AG08395 (cell line): ENCODE data around the gene NTN1.

Experiments
- DNase-seq: peaks from one replicate; pipeline ENCODE4 v3.0.0; 2012; ENCODE audit warnings: mixed read lengths, low spot score

NTN1 gene

GRCh38 chr17:9218064-9218635, 196.8 kb downstream of the NTN1 start:
- no peak for DNase-seq

GRCh38 chr17:9218911-9219310, 197.6 kb downstream of the NTN1 start:
- DNase-seq = no peak

GRCh38 chr17:9219631-9220397, 198.5 kb downstream of the NTN1 start:
- DNase-seq = no peak

GRCh38 chr17:9220398-9221146, 199.3 kb downstream of the NTN1 start:
- DNase-seq = no peak

GRCh38 chr17:9221147-9221921, 200.0 kb downstream of the NTN1 start:
- DNase-seq = no peak

- DNase-seq = no peak
These were observed 200.5 kb downstream of the NTN1 start for GRCh38 chr17:9221922-9222180.

DNA sequence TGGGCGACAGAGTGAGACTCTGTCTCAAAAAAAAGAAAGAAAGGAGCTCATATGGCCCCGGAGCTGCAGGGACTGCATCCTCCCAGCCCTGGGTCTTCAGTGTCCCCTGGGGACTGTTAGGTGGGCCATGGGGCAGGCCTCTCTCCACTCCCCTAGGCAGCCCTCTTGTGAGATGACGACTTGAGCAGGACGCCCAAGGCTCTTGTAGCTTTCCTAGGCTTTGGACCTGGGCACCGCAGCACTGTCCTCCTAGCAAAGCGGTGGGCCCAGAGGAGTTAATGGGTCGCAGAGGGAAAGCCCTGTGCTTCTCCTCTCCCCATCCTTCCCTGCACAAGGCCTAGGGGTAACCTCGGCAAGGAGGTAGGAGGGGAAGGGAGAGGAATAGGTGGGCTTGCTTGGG, 202.2 kb downstream of the NTN1 start:
- no peak for DNase-seq

GRCh38 chr17:9224485-9224884, 203.2 kb downstream of the NTN1 start:
- DNase-seq = no peak

GRCh38 chr17:9225305-9226101, 204.2 kb downstream of the NTN1 start:
- no peak for DNase-seq

DNA sequence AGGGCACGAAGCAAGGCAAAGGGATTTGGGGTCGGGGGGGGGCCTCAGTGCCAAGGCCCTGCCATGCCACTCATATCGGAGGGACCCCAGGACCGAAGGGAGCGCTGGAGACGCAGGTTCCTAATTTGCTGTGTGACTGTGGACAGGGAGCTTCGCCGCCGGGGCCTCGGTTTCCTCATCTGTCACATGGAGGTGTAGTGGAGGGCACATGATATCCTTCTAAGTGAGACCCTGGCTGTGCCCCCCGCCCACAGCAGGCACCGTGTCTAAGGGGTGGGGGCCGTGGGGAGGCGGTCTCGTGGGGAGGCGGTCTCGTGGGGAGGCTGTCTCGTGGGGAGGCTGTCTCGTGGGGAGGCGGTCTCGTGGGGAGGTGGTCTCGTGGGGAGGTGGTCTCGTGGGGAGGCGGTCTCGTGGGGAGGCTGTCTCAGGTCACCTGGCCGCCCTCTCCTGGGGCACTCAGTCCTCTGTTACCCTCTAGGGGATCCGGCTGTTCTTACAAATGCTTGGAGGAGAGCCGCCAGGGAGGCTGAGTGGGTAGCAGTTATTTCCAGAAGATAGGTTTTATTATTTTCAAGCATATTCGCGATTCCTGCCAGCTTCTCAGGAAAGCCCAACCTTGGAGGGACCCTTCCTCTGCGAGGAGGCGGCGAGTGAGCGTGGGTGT, 205.0 kb downstream of the NTN1 start:
- DNase-seq = no peak

- DNase-seq = no peak
These were observed 205.5 kb downstream of the NTN1 start for GRCh38 chr17:9226794-9227135.

DNA sequence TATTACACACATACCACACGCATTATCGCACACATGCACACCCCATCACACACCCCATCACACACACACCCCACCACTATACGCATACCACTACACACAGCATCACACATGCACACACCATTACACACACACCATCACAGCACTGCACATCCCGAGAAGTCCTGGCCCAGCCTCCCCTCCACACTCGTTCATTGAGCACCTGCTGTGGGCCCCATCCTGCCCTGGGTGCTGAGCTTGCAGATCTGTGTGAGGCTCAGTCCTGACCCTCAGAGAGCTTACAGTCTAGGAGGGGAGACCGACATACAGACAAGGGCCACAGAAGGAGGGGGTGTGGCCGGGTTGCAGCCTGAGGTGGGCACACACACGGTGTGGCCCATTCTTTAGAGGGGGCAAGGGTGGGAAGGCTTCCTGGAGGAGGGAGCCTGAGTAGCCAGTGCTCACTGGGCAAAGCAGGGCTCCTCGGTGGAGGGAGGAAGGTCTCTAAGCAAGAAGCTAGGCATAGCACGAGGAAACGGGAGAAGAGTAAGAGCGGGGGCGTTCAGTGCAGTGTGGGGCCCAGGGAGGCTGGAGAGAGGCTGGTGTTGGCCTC, 206.6 kb downstream of the NTN1 start:
- no peak for DNase-seq

- peak; percentile 68 for DNase-seq
These were observed 207.3 kb downstream of the NTN1 start for GRCh38 chr17:9228408-9229159.

DNA sequence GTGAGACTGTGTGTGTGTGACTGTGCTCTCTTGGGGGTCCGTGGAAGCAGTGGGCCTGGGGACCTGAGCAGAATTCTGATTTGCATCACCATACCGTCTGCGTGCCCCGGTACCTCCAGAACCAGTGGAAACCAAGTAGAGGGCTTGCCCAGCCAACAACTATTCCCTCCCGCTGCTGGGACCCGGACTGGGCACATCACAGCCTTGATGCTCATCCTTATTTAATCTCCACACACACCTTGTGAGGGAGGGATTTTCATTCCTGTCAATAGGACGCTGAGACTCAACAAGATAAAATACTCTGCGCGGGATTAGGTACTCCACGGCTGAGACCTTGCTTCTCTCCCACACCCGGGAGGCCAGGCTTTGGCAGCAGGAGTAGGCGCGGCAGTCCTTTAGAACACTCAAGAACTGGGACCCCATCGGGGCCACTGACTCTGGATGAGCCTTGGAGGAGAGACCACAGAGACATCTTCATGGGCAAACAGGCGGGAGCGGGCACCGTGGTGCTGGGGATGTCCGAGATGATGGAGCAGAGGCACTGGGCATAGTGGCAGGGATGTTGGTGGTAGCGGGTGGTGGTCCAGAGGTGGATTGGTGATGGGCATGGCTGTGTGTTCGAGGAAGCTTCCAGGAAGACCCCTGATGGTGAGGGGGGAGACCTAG, 208.0 kb downstream of the NTN1 start:
- no peak for DNase-seq

DNA sequence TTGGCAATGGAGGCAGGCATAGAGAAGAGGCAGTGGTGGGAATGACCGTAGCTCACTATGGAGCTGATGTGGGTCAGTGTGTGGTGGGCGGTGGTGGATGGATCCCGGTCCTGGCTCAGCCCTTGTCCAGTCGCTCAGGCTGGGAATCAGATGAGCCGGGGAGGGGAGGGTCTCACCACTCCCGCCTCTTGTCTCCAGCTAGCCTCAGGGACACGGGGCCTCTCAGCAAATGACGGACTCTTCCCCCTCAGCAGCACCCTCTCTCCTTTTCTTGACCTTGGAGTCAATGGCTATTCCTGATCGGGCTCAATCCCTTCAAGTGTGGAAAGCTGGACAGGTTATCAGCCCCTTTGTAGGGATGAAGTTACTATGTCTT, 208.5 kb downstream of the NTN1 start:
- DNase-seq = no peak

GRCh38 chr17:9230346-9230745, 209.0 kb downstream of the NTN1 start:
- peak; percentile 63 for DNase-seq

GRCh38 chr17:9230861-9231260, 209.6 kb downstream of the NTN1 start:
- DNase-seq = no peak

DNA sequence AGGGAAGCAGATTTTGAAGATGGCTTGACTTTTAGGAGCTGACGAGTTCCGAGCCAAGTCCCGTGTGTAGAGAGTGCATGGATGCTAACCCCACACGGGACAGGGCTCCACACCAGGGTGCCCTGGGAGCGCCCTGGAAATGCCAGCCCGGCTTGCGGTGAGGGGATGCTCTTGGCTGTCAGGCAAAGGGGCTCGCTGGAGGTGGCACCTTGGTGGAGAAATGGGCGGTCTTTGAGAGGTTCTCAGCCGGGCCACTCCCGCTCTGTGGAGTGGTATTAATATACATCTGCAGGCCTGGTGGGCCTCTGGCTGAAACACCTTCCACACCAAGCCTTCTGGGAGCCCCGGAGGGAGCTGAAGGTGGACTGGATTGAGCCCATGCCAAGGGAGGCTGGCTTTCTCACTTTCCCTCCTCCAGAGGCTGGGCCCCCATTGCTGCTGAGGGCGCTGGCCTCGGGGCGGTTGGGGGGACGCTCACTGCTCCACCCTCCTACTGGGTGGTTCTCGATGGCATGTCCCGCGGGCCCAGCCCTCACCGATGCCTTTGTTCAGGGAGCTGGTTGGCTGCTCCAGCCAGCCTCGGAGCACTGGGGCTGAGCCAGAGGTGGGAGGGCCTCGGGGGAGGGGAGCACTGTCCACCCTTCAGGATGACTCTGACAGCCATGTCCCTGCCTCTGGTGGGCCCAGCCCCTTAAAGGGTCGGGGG, 210.3 kb downstream of the NTN1 start:
- DNase-seq = no peak

DNA sequence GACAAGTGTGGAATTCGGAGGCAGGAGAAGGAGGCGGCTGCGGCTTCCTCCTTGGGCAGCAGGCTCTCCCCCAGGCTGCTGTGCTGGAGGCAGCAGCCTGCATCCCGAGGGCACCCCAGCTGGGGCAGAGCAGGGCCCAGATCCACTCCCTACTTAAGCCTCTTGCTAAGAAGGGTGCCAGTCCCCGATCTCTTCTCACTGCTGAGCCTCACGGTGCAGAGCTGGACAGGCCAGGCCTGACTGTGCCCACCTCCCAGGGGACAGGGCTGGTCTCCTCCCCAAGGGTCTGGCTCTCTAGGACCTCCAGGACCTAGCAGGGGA, 210.8 kb downstream of the NTN1 start:
- DNase-seq = no peak
